Endothelial cell of umbilical vein (primary cell): ENCODE data around the gene SERPINB10. TPM values are rescaled to one million over a fixed set of nuclear protein-coding genes. Genes with fewer than 3 reads are reported as not detected.

Experiments used
- BruUV-seq: library from RNA; stranded (reverse); fragments of 400-500 nt; replicated peaks from 2 replicates; lab custom pipeline; 2021; lab: Mats Ljungman, UMichigan
- CTCF ChIA-PET: fragments of 300-600, 350-600 bp; sonication (Branson Sonifier 250); formaldehyde crosslinking; loops from one replicate; lab custom pipeline; 2021; ENCODE audit warnings: antibody characterized with exemption, inconsistent platforms; lab: Charles Lee
- POLR2A ChIA-PET: fragments of 300-600, 350-600 bp; sonication (Branson Sonifier 250); formaldehyde crosslinking; loops from one replicate; lab custom pipeline; 2021; ENCODE audit warnings: antibody characterized with exemption, inconsistent platforms; lab: Charles Lee
- DNase-seq: peaks from one replicate; pipeline ENCODE4 v3.0.0-alpha.2; 2011; ENCODE audit warnings: low read depth, low spot score
- FAIRE-seq: peaks from 2 replicates; lab custom pipeline; 2011; peaks lifted over from hg19 to GRCh38; lab: Jason Lieb, UNC
- H2AFZ ChIP-seq: 2 replicates; pipeline ENCODE4 v1.6.0; 2012; ENCODE audit warnings: low read depth, low read length, control low read depth, inconsistent platforms
- H3K27ac ChIP-seq: 2 replicates; pipeline ENCODE4 v1.5.1; 2011; ENCODE audit warnings: low read depth, mild to moderate bottlenecking, control low read depth, low read length, moderate library complexity; ENCODE audit not compliant: insufficient read depth
- H3K27me3 ChIP-seq, 2 experiments: 2 replicates each; pipeline versions ENCODE4 v1.6.0 to v1.6.1; 2011; ENCODE audit warnings: low read length in 2 of 2, mixed read lengths in 1 of 2; ENCODE audit not compliant: control insufficient read depth in 2 of 2, insufficient read depth in 2 of 2
- H3K36me3 ChIP-seq, 2 experiments: 2 replicates in 1 of 2; 3 replicates in 1 of 2; pipeline ENCODE4 v1.5.1; 2011; ENCODE audit warnings: low read length in 2 of 2, mild to moderate bottlenecking in 1 of 2, moderate library complexity in 1 of 2; ENCODE audit not compliant: control insufficient read depth in 2 of 2, insufficient read depth in 2 of 2; ENCODE audit errors: extremely low read depth in 1 of 2
- H3K4me1 ChIP-seq: 3 replicates; pipeline ENCODE4 v1.5.1; 2011; ENCODE audit warnings: mild to moderate bottlenecking, low read length; ENCODE audit not compliant: control insufficient read depth, insufficient read depth; ENCODE audit errors: extremely low read depth
- H3K4me2 ChIP-seq: 2 replicates; pipeline ENCODE4 v1.6.1; 2011; ENCODE audit warnings: low read length, control low read depth, mixed read lengths; ENCODE audit not compliant: insufficient read depth
- H3K4me3 ChIP-seq, 3 experiments: fragments of 200-600 bp in 1 of 3; sonication (generic), shearing (Covaris generic) in 1 of 3; replicated peaks in 1 of 3; 2 replicates each; pipeline ENCODE4 v1.5.1; 2011 to 2016; ENCODE audit warnings: control low read depth in 3 of 3, low read length in 3 of 3, mild to moderate bottlenecking in 2 of 3, inconsistent platforms in 1 of 3, low read depth in 1 of 3, moderate library complexity in 1 of 3; ENCODE audit not compliant: insufficient read depth in 1 of 3
- H3K79me2 ChIP-seq: 2 replicates; pipeline ENCODE4 v1.6.0; 2012; ENCODE audit warnings: low read length, inconsistent platforms; ENCODE audit not compliant: control insufficient read depth, insufficient read depth
- H3K9ac ChIP-seq: replicated peaks from 2 replicates; pipeline ENCODE3; 2011; ENCODE audit warnings: low read length, control low read depth; ENCODE audit not compliant: insufficient read depth; ENCODE audit errors: extremely low read depth
- H3K9me1 ChIP-seq: replicated peaks from 3 replicates; pipeline ENCODE4 v1.6.0; 2011; ENCODE audit warnings: mild to moderate bottlenecking, low read length; ENCODE audit not compliant: control insufficient read depth, insufficient read depth; ENCODE audit errors: extremely low read depth
- H3K9me3 ChIP-seq: replicated peaks from 2 replicates; pipeline ENCODE4 v1.5.1; 2012; ENCODE audit warnings: low read length, inconsistent platforms; ENCODE audit not compliant: control insufficient read depth, insufficient read depth
- H4K20me1 ChIP-seq: replicated peaks from 2 replicates; pipeline ENCODE3; 2011; ENCODE audit warnings: mild to moderate bottlenecking, low read length; ENCODE audit not compliant: control insufficient read depth, insufficient read depth; ENCODE audit errors: extremely low read depth
- EZH2 ChIP-seq: IDR thresholded peaks from 2 replicates; pipeline ENCODE4 v1.6.1; 2012; ENCODE audit warnings: borderline replicate concordance, low read depth, mild to moderate bottlenecking, moderate library complexity, low read length, inconsistent platforms; ENCODE audit not compliant: severe bottlenecking
- FOS ChIP-seq: IDR thresholded peaks from 2 replicates; pipeline ENCODE4 v1.6.1; 2011; ENCODE audit warnings: mild to moderate bottlenecking, low read length, moderate library complexity, borderline replicate concordance; ENCODE audit not compliant: insufficient read depth
- GATA2 ChIP-seq: IDR thresholded peaks from 2 replicates; pipeline ENCODE4 v1.7.0; 2011; ENCODE audit warnings: low read depth, mild to moderate bottlenecking, moderate library complexity, mixed read lengths, low read length; ENCODE audit not compliant: insufficient read length, insufficient read depth
- JUN ChIP-seq: IDR thresholded peaks from 2 replicates; pipeline ENCODE4 v1.6.1; 2011; ENCODE audit warnings: borderline replicate concordance, low read depth; ENCODE audit not compliant: insufficient read length, insufficient read depth
- MYC ChIP-seq: IDR thresholded peaks from one replicate; pipeline ENCODE4 v1.6.1; 2011; ENCODE audit warnings: mild to moderate bottlenecking, low read depth, low read length
- POLR2A ChIP-seq: IDR thresholded peaks from 2 replicates; pipeline ENCODE4 v1.6.1; 2012; ENCODE audit warnings: low read depth, mild to moderate bottlenecking, control low read depth, low read length
- POLR2AphosphoS5 ChIP-seq: IDR thresholded peaks from 2 replicates; pipeline ENCODE4 v1.6.1; 2012; ENCODE audit warnings: low read depth, mild to moderate bottlenecking, control low read depth, low read length, moderate library complexity; ENCODE audit not compliant: insufficient read depth
- dilution Hi-C: fragments of 300-500 bp; cut with MboI; formaldehyde crosslinking; loops from one replicate; pipeline ENCODE4 v1.15.0; 2019; ENCODE audit warnings: low sequenced_read_pairs; ENCODE audit not compliant: extremely low pct_ligation_motif_present
- intact Hi-C: fragments of 100-400 bp; cut with micrococcal nuclease; formaldehyde crosslinking; loops from one replicate; pipeline ENCODE4 v1.10.0; 2022
- polyA plus RNA-seq, 4 experiments: library from polyadenylated mRNA; depleted of rRNA in 3 of 4; stranded (reverse) in 3 of 4; unstranded in 1 of 4; fragments of >200 nt; gene quantifications; 2 replicates each; pipeline versions ENCODE4 v1.2.1 to v1.2.3, GENCODE V29; 2011 to 2012; ENCODE audit warnings: missing spikeins in 1 of 4
- total RNA-seq: library from RNA; stranded (reverse); gene quantifications from 2 replicates; pipeline ENCODE4 v1.2.3, GENCODE V29; 2021
- TF ChIP-seq, protein P1 (sequence below), 2 donors: IDR thresholded peaks; 1 replicate in 1 of 2; 2 replicates in 1 of 2; pipeline ENCODE4 v1.5.1; 2011; ENCODE audit warnings: low read length in 2 of 2, mild to moderate bottlenecking in 2 of 2, moderate library complexity in 2 of 2, control low read depth in 1 of 2, inconsistent platforms in 1 of 2, low read depth in 1 of 2; ENCODE audit not compliant: insufficient read depth in 1 of 2; ENCODE audit errors: extremely low read depth in 1 of 2
- TF ChIP-seq, protein P2 (sequence below): IDR thresholded peaks from 2 replicates; pipeline ENCODE4 v1.6.1; 2011; ENCODE audit not compliant: insufficient read depth, insufficient read length

SERPINB10 gene
- total and polyA plus RNA-seq, 2 donors (not counting 3 experiments of a cell fraction or from before 2014, with no cell fraction given): not detected

DNA sequence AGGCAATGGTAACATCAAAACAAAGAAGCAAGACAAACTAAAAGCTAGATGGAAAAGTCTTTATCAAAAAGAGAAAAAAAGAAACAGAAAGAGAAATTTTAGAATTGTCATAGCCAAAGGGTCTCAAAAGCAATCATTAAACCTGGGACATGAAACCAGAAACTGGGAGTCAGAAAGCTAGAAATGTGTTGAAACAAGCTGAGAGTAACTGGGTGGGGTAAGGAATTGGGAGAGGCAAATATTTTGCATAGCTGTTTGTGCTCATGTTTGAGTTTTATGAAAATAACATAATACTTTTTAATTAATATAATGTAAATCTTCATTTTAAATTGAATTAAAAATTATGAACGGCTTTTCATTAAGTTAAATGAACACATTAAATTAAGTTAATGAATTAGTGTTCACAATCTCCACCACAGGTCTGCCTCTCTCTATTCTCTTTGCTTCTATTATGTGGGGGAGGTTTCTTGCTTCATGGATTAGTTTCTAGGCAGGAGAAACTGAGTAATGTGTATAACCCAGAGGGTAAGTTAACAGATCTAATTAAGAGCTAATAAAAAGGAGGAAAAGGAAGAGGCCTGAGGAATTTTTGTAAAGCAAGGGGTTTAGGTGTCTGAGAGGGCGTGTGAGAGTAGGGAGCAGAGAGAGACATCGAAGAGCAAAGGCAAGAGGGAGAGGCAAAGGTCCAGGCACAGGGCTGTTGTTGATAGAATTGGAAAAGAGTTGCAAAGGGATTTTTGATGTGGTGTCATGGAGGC, 40.2 kb upstream of the SERPINB10 start:
- H3K9ac ChIP-seq: no peak overlapping the region
- CTCF ChIA-PET: interaction anchor here (1.7 kb wide), 1 partner anchor 9 kb away, joined by 5 read pairs; no protein-coding TSS in a partner anchor
- no peak for FAIRE-seq

DNA sequence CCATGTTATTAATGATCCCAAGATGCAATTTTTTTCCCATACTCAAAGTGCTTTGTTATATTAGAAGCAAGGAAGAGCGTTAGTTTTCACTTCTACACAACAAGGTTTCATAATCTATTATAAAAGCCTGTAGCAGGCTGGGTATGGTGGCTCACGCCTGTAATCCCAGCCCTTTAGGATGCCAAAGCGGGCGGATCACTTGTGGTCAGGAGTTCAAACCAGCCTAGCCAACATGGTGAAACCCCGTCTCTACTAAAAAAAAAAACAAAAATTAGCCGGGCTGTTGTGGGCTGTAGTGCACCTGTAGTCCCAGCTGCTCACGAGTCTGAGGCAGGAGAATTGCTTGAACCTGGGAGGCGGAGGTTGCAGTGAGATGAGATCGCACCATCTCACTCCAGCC, 39.2 kb upstream of the SERPINB10 start:
- Histone ChIP-seq H3K9me3 (no peaks in the 10 kb centered on the region), H3K9me1 (no peaks in the 10 kb centered on the region), H3K36me3 (no peaks in the 10 kb centered on the region), H3K9ac (no peak overlapping the region), H3K4me2 (no peak overlapping the region), H3K4me1 (no peaks in the 10 kb centered on the region), H3K27me3 (no peaks in the 10 kb centered on the region), H2AFZ (no peak overlapping the region), H3K79me2 (no peaks in the 10 kb centered on the region), H3K27ac (no peak overlapping the region), H3K4me3 (no peak overlapping the region), H4K20me1 (no peaks in the 10 kb centered on the region)
- intact Hi-C loops: no loop called here
- no TSS peak for BruUV-seq
- FAIRE-seq: no peak
- ChIA-PET POLR2A (no interaction called here), CTCF (interaction anchor here (1.7 kb wide), 1 partner anchor 8 kb away, joined by 5 read pairs; no protein-coding TSS in a partner anchor)
- dilution Hi-C loops: no loop called here
- TF ChIP-seq POLR2A: no peak
- TF ChIP-seq EZH2: no peak
- TF ChIP-seq GATA2: no peak
- TF ChIP-seq FOS: no peak
- TF ChIP-seq MYC: no peak
- TF ChIP-seq, protein P1, sequence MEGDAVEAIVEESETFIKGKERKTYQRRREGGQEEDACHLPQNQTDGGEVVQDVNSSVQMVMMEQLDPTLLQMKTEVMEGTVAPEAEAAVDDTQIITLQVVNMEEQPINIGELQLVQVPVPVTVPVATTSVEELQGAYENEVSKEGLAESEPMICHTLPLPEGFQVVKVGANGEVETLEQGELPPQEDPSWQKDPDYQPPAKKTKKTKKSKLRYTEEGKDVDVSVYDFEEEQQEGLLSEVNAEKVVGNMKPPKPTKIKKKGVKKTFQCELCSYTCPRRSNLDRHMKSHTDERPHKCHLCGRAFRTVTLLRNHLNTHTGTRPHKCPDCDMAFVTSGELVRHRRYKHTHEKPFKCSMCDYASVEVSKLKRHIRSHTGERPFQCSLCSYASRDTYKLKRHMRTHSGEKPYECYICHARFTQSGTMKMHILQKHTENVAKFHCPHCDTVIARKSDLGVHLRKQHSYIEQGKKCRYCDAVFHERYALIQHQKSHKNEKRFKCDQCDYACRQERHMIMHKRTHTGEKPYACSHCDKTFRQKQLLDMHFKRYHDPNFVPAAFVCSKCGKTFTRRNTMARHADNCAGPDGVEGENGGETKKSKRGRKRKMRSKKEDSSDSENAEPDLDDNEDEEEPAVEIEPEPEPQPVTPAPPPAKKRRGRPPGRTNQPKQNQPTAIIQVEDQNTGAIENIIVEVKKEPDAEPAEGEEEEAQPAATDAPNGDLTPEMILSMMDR (IDR thresholded peaks at IDR 0.05; ENCODE audit: extremely low read depth in 1 of 2, insufficient read depth in 1 of 2, low read depth in 1 of 2, low read length in 2 of 2): no peak
- TF ChIP-seq, protein P2, sequence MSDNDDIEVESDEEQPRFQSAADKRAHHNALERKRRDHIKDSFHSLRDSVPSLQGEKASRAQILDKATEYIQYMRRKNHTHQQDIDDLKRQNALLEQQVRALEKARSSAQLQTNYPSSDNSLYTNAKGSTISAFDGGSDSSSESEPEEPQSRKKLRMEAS: no peak
- TF ChIP-seq POLR2AphosphoS5: no peak
- no peak for TF ChIP-seq JUN
- no peak for DNase-seq

More for the DNA sequence above, 40.2 kb upstream of the SERPINB10 start:
- Histone ChIP-seq H3K4me2 (no peak overlapping the region), H3K36me3 (no peaks in the 10 kb centered on the region), H4K20me1 (no peaks in the 10 kb centered on the region), H3K4me3 (no peak overlapping the region), H3K79me2 (no peaks in the 10 kb centered on the region), H3K4me1 (no peaks in the 10 kb centered on the region), H3K9me3 (no peaks in the 10 kb centered on the region), H2AFZ (no peak overlapping the region), H3K27ac (no peak overlapping the region), H3K27me3 (no peaks in the 10 kb centered on the region), H3K9me1 (no peaks in the 10 kb centered on the region)
- POLR2A ChIA-PET: interaction anchor here (0.5 kb wide), 1 partner anchor 561 kb away, joined by 3 read pairs; no protein-coding TSS in a partner anchor
- intact Hi-C loops (no loop called here), dilution Hi-C loops (no loop called here)
- TF ChIP-seq POLR2A (no peak), GATA2 (no peak)
- DNase-seq: no peak
- BruUV-seq: no TSS peak
